ENCODE results near the gene RCOR1.
"Not testable (repeated sequence)": the region's sequence is repeated elsewhere in the genome, so short reads cannot be mapped to it uniquely, and the experiment has no call there.

Gene RCOR1

DNA sequence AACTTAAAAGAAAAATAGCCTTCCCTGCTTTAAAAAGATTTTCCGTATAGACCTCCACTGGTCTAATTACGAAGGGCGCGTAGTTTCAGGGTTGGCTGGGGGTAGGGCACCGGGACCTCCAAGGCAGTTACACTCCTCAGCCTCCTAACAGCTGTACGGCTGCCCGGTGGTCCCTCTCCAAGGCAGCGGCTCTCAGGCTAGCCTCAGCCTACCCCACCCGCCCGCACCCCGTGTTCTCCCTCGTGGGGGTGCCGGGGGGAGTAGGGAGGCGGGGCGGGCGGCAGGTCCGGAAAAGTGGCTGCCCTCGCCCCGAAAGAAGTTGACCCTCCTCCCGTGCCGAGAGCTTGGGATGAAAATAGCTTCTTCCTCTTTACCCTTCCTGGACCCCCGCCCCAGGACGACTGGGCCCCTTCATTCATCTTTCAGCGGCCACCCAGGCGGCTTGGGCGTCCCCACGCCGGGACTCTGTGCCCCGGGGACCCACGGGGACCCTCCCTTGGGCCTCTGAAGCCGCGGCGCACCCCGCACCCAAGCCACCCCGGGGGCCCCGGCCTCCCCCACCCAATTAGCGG, 991 bp upstream of the RCOR1 start:
- no peak for DNase-seq (ENCODE audit: low read depth in 4 of 4, low spot score in 1 of 4)

DNA sequence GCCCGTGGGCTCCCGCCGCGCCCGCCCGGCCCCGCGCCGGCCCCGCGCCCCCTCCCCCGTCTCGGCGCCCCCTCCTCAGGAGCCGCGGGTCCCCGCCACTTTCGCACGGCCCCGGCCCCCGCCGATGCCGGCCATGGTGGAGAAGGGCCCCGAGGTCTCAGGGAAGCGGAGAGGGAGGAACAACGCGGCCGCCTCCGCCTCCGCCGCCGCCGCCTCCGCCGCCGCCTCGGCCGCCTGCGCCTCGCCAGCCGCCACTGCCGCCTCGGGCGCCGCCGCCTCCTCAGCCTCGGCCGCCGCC, 263 bp downstream of the RCOR1 start:
- DNase-seq (ENCODE audit: low read depth in 4 of 4, low spot score in 1 of 4): no peak

DNA sequence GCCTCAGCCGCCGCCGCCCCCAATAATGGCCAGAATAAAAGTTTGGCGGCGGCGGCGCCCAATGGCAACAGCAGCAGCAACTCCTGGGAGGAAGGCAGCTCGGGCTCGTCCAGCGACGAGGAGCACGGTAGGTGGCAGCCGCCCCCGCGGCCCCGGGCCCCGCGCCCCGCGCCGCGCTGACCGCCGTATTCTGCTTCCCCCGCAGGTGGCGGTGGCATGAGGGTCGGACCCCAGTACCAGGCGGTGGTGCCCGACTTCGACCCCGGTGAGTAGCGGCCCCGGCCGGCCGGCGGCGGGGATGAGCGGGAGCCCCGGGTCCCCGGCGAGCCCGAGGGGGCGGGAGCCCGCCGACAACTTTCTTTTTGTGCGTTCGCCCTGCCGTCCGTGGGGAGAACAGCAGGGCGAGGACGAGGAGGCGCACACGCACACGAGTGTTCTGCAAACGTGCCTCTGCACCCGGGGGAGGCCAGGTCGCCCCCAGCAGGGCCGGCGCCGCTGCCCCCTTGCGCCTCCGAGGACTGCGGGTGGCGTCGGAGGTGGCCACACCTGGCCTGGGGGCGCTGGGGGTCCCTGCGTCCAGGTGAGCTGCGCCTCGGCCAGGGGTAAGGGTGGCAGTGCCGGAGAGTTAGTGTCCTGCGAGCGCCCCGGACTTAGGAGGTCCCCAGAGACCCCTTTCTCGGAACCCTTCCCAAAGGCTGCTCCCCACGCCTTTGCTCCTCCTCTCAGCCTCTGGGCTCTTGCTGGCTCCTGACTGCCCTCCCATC, 794 bp downstream of the RCOR1 start:
- peak; percentile 16 to 37 (median 24) for DNase-seq (ENCODE audit: low read depth in 4 of 4, low spot score in 1 of 4)

DNA sequence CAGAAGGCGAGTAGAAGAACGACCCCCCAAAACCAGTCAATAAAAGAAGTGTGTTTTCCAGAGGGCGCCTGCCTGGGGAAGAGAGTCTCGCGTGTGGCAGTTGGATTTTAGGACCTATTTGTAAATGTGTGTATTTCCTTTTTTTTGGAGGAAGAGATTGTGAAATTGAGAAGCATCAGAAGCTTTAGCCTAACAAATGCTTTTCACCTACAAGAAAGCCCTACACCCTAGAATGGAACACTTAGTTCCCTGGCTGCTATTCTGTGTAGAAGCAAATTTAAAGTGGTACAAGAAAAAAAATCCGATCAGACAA, 1.3 kb downstream of the RCOR1 start:
- DNase-seq (ENCODE audit: low read depth in 4 of 4, low spot score in 1 of 4): no peak

DNA sequence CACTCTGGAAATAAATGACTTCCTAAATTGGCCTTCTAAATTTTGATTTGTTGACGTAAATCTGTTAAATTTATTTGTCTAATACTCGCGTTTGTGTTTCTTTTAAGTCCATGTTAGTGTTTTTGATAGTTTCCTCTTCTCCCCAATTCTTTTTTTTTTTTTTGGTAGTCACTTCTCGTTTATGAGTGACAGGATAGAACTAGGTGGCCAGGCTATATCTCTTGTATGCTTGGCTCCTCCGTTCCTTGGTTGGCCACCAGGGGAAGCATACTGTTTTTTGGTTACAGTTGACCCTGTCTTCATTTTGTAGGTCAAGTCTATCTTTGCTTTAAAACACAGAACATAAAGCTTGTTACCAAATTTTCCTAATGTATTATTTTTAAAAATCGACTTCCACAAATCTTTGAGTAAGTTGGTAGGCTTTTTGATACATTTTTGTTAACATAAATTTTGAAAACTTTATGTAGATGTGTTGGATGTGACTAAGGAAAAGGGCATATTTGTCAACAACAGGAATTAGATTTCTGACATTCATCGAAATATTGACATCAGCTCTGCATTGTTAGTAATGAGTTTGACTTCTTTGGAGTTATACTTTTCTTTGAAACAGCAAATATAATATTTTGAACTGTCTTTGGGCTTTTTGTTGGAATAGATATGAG, 2.2 kb downstream of the RCOR1 start:
- peak in 2 of 4 experiments; percentile 24 to 55 for DNase-seq (ENCODE audit: low read depth in 4 of 4, low spot score in 1 of 4)

DNA sequence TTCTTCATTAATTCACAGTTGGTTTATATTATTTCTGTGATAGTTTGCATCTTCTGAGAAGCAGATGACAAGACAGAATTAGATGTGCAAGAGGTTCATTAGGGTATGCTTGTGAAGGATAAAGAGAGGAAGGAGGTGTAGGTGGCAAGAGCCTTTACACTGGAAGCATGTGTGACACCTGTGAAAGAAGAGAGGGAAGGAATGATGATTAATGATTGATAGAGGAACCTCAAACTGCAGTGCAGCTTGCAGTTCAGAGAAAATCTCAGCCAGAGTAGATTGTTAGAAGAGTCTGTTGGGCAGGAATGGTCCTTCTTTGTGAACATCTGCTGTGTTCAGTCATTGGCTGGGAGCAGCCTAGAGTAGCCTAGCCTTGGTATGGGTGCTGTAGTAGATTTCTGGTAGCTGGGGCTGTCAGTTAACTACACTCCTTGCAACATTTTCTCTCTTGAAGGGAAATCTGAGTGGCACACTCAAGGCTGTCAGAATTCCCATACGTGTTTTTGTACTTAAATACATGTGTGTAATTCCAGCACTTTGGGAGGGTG, 9.0 kb downstream of the RCOR1 start:
- DNase-seq (ENCODE audit: low read depth in 4 of 4, low spot score in 1 of 4): no peak

DNA sequence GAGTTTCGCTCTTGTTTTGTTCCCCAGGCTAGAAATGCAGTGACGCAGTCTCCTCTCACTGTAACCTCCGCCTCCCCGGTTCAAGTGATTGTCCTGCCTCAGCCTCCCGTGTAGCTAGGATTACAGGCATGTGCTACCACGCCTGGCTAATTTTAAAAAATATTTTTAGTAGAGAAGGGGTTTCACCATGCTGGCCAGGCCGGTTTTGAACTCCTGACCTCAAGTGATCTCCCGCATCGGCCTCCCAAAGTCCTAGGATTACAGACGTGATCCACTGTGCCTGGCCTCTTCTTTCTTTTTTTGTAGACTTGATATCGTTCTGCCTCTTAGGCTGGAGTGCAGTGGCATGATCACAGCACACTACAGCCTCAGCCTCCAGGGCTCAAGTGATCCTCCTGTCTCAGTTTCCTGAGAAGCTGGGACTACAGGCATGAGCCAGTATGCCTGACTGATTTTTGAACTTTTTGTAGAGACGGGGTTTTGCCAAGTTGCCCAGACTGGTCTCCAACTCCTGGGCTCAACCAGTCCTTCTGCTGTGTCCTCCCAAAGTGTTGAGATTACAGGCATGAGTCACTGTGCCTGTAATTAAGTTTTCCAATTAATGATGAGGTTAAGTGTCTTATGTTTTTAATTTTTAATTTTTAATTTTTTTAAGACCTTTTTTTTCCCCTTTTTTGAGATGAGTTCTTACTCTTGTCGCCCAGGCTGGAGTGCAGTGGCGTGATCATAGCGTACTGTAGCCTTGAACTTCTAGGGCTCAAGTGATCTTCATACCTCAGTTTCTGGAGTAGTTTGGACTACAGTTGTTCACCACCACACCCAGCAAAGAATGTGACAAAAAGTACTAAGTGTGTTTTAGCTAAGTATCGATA, 10.2 kb downstream of the RCOR1 start:
- no peak for DNase-seq (ENCODE audit: low read depth in 4 of 4, low spot score in 1 of 4)

DNA sequence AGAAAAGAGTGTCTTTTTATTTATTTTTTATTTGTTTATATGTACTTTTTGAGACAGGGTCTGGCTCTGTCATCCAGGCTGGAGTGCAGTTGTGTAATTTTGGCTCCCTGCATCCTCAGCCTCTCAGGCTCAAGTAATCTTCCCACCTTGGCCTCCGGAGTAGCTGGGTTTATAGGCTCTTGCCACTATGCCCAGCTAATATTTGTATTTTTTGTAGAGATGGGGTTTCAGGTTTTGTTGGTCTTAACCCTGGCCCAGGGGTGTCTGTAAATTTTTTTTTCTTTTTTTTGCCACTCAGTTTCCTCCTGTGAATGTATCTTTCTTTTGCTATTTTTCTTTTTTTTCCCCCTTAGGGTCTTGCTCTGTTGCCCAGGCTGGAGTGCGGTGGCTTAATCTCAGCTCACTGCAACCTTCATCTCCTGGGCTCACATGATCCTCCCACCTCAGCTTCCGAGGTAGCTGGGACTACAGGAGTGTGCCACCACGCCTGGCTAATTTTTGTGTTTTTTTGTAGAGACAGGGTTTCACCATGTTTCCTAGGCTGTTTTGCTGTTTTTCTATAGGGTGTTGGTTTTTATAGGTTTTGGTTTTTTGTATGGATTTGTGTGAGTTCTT, 11.0 kb downstream of the RCOR1 start:
- DNase-seq (ENCODE audit: low read depth in 4 of 4, low spot score in 1 of 4): no peak

DNA sequence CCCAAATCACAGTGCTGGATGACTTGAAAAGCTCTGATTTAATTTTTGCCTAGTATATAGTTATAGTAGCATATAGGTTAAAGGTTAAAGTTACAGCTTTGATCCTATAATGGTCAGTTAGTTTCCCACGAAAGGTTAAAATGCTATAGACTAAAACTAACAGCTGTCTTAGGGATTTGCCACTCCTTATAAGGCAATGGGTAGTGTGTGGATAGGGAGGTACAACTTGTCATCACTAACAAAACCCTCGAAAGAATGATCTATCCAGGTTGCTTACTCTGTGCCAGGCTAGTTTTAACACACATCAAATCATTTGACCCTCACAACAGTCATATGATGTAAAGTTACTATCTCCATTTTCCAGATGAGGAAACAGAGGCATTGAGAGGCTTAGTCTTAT, 11.7 kb downstream of the RCOR1 start:
- DNase-seq (ENCODE audit: low read depth in 4 of 4, low spot score in 1 of 4): no peak

DNA sequence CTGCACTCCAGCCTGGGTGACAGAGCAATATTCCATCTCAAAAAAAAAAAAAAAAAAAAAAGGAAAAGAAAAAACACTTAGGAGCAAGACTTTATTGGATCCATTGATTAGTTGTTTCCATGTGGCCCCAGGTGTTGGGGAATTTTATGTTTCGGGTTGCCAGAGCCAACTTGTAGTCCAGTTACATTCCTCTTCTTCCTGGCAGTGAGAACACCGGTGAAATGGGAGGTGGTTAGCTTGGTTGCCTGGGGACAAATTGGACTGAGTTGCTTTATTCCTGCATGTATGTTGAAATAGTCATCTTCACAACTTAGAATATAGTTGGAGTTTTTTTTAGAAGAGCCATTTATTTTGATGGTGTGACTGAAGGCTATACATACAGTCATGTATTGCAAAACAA, 12.6 kb downstream of the RCOR1 start:
- DNase-seq (ENCODE audit: low read depth in 4 of 4, low spot score in 1 of 4): no peak

DNA sequence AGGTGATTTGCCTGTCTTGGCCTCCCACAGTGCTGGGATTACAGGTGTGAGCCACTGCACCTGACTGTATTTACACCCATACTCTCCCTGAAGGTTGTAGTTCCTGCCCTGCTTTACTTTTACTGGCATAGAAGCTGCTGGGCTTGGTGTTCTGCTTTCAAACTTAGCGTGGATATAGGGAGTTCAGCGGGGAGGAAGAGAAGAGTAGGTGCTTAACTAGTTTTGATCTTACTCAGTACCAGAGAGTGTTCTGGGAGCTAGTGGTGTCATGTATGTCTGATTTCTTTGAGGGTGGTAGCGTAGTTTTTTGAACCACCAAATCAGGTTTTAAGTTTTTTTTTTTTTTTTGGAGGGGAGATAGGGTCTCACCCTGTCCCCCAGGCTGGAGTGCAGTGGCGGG, 13.8 kb downstream of the RCOR1 start:
- no peak for DNase-seq (ENCODE audit: low read depth in 4 of 4, low spot score in 1 of 4)

DNA sequence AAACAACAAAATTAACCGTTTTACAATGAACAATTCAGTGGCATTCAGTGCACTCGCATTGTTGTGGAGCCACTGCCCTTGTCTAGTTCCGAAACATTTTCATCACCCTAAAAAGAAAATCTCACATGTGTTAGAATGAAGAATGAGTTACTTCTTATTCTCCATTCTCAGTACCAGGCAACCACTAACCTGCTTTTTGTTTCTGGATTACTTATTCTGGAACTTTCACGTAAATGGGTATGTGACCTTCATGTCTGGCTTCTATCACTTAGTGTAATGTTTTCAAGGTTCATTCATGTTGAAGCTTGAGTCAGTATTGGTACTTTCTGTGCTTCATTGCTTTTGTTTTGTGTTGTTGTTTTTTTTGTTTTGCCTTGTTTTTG, 15.6 kb downstream of the RCOR1 start:
- no peak for DNase-seq (ENCODE audit: low read depth in 4 of 4, low spot score in 1 of 4)

DNA sequence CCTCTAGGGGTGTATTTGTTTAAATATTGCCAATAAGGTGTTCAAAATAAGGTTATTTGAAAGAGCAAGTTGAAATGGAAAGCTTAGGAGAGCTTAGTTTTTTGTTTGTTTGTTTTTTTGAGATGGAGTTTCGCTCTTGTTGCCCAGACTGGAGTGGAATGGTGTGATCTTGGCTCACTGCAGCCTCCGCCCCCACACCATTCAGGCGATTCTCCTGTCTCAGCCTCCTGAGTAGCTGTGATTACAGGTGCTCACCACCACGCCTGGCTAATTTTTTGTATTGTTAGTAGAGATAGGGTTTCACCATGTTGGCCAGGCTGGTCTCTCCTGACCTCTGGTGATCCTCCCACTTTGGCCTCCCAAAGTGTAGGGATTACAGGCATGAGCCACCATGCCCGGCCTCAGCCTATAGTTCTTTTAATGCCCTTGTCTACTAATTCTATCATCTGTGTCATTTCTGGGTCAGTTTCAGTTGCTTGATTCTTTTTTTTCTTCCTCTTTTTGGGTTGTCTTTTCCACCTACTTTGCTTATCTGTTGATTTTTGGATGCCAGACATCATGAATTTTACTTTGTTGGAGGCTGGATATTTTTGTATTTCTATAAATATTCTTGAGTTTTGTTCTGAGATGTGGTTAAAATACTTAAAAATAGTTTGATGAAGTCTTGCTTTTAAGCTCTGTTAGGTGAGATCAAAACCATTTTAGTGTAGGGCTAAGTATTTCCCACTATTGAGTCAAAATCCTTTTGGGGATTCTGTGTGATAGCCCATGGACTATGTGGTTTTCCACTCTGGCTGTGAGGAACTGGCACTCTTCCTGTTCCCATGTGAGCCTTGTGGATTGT, 18.7 kb downstream of the RCOR1 start:
- DNase-seq (ENCODE audit: low read depth in 4 of 4, low spot score in 1 of 4): no peak

DNA sequence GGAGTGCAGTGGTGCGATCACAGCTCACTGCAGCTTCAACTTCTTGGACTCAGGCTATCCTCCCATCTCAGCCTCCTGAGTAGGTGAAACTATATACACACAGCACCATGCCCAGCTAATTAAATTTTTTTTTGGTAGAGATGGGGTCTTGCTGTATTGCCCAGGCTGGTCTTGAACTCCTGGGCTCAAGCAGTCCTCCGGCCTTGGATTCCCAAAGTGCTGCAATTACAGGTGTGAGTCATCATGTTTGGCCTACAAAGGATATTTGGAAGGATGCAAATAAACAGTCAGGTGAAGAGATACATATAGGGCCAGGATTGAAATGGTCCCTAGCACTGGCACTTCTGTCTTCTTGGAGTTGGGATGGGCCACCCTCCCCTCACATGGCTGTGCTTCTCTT, 23.9 kb downstream of the RCOR1 start:
- DNase-seq (ENCODE audit: low read depth in 4 of 4, low spot score in 1 of 4): no peak

DNA sequence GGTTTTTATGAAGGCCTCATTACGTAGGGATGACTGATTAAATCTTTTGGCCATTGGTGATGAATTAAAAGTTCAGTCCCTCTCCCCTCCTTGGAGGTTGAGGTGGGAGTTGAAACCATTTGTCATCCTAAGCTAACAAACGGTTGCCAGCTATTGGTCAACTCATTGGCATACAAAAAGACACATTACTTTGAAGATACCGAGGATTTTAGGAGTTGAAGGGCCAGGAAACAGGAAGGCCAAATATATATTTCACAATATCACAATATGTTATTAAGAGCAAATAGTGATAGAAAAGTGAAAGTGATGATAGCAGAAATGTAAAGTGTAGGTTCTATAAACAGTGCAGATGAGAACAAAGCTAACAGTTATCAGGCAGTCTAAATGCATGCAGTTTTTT, 24.4 kb downstream of the RCOR1 start:
- DNase-seq (ENCODE audit: low read depth in 4 of 4, low spot score in 1 of 4): no peak

DNA sequence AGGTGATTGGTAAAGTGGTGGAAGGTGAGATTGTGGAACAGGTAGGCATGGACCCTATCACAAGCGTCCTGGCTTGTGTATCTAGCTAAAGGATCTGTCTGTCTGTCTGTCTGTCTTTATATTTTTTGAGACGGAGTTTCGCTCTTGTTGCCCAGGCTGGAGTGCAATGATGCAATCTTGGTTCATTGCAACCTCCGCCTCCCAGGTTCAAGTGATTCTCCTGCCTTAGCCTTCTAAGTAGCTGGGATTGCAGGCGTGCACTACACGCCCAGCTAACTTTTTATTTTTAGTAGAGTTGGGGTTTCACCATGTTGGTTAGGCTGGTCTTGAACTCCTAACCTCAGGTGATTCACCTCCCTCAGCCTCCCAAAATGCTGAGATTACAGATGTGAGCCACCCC, 26.6 kb downstream of the RCOR1 start:
- not testable (repeated sequence) for DNase-seq (ENCODE audit: low read depth in 4 of 4, low spot score in 1 of 4)

DNA sequence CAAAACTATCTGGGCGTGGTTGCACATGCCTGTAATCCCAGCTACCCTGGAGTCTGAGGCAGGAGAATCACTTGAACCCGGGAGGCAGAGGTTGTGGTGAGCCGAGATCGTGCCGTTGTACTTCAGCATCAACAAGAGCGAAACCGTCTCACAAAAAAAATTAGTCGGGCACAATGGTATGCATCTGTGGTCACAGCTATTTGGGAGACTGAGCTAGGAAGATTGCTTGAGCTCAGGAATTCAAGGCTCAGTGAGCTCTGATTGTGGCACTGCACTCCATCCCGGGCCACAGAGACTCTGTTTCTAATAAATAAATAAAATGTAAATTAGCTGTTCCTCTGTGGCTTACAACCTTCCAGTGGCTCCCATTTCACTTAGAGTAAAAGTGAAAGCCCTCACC, 28.0 kb downstream of the RCOR1 start:
- no peak for DNase-seq (ENCODE audit: low read depth in 4 of 4, low spot score in 1 of 4)

DNA sequence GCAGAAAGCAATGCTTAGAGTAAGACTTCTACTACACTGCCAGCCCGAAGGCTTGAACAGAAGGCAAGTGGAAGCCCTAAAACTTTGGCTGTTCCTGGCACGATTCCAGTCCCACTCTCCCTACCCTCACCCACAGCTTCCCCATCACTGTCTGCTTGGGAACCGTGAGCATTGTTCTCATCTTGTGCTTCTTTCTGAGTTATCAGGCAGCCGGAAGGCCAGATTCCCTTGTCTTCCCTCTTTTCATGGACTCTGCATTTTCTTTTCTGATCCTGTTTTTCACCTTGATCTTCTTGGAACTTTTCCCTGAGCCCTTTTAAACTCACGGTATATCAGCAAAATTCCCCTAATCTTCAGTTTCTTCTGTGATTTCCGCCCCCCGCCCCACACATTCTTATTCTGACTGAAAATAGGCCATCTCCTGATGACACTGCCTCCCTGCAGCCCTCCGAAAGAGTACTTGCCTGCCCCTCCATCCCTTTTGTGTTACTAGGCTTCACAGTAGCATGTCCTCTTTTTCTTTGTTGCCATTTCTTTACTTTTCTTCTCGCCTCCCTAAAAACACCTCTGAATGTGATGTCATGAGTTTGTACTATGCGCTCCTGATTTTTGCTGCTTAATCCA, 29.9 kb downstream of the RCOR1 start:
- DNase-seq (ENCODE audit: low read depth in 4 of 4, low spot score in 1 of 4): peak in 2 of 4 experiments; percentile 2 to 4

DNA sequence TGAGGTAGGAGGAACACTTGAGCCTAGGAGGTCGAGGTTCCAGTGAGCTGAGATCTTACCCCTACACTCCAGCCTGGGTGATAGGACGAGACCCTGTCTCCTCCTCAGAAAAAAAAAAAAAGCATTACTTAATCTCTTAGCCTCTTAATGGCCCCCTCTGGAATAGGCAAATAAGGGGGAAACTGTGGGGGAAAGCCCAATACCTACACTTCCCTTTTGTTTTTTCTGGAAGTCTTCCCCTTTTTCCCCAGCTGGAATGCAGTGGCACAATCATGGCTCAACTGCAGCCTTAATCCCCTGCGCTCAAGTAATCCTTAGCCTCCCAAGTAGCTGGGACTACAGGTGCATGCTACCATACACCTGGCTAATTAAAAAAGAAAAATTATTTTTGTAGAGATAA, 32.2 kb downstream of the RCOR1 start:
- no peak for DNase-seq (ENCODE audit: low read depth in 4 of 4, low spot score in 1 of 4)

Measured in stimulated activated CD4-positive, alpha-beta T cell treated with anti-CD3 and anti-CD28 coated beads, Interleukin-1b, Interleukin-23, amount 100 ng/mL, for 24 hours (primary cell).